Measurements from ENCODE around the gene TIMM17B.
"Not testable (repeated sequence)": the region's sequence is repeated elsewhere in the genome, so short reads cannot be mapped to it uniquely, and the experiment has no call there.

TIMM17B gene

GRCh38 chrX:48896611-48897011, 957 bp downstream of the TIMM17B start:
- DNase-seq (ENCODE audit: low read depth in 4 of 4, low spot score in 1 of 4): no peak

- DNase-seq (ENCODE audit: low read depth in 4 of 4, low spot score in 1 of 4): no peak
Measured at GRCh38 chrX:48894891-48895290, 2.7 kb downstream of the TIMM17B start.

DNA sequence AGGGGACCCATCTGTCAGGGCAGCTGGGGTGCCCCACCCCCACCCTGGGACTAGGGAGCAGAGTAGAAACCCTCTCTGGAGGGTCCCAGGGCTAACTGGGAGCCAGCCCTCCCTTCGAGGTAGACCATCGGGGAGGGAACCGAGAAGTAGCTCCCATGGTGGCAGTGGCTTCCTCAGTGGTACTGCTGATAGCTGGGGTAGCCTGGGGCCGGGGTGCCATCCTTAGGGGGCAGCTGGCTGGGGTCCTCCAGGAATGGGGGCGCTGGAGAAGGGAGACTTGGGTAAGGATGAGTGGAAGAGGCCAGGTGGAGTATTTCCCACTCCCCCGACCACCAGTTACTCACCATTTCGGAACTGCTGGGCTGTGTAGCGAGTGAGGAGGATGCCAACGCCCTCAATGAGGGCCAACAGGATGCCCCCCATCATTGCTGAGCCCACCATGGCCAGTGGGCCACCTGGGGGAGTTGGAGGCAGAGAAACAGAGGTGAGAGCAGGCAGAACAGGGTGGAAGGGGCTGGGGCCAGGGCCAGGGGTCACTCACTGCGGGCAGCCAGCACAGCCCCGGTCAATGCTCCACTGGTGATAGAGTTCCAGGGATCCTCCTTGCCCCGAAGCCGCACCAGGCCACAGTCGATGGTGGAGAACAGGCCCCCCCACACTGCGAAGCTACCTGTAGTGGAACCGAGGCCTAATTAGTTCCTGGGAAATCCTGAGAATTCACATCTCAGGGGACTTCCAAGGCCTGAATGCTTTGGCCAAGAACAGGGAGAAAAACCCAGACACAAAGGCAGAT, 3.8 kb downstream of the TIMM17B start:
- DNase-seq (ENCODE audit: low read depth in 4 of 4, low spot score in 1 of 4): no peak

GRCh38 chrX:48892896-48893295, 4.7 kb downstream of the TIMM17B start:
- no peak for DNase-seq (ENCODE audit: low read depth in 4 of 4, low spot score in 1 of 4)

DNA sequence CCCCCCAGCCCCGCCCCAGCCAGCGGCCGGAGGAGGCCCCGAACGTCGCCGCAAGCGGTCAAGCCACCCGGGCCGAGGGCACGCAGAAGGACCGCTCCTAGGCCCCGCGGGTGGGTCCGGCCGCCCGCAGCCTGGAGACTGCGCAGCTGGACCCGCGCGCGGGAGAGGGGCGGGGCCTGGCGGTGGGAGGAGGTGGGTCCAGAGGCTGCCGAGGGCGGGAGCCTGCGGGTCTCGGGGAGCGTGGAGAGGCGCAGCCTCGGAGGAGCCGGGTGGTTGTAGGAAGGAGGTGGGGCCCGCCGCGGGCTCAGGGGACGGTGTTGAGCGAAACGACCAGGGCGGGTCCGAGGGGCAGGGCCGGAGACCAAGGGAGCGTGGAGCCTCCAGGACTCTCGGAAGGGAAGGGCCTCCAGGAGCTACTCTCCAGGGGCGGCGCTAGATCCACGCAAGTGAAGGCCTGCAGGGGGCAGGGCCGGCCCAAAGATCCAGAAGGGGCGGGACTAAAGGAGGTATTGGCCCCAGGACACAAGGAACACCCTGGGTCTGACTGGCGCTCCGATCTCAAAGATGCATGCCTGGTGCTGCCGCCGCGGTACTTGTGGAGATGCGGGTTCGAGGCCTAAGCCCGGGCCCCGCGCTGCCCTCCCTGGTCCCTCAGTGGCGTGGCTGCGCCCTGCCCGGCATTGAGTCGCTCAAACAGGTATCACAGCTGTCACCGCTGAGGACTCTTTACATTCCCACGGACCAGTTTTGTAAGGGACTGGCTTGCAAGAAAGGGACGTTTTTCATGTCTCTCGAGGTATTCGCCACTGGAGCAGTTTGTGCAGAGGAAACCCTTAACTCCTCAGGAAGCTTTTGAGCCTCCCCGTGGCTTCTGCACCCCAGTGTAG, 5.9 kb downstream of the TIMM17B start:
- peak in 3 of 4 experiments; percentile 42 to 64 (median 51) for DNase-seq (ENCODE audit: low read depth in 4 of 4, low spot score in 1 of 4)

DNA sequence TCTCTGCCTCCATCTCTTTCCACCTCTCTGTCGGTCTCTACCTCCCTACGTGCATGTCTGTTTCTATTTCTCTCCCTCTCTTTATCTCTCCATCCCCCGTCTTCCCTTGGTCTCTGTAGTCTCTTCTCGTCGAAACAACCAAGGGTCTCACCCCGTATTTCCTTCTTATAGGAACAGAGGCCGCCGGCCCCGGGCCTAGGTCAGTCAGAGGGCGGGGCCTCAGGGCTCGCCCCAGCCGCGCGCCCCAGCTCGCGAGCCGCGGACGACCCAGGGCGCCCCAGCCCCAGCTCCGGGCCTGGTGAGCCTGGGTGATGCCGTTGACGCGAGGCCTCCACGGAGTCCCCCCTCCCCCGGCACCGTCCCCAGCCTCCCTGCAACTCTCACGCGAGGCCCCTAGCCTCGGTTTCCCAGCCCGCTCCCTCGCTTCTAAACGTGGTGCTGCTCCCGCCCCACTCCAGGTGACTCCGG, 6.6 kb downstream of the TIMM17B start:
- no peak for DNase-seq (ENCODE audit: low read depth in 4 of 4, low spot score in 1 of 4)

DNA sequence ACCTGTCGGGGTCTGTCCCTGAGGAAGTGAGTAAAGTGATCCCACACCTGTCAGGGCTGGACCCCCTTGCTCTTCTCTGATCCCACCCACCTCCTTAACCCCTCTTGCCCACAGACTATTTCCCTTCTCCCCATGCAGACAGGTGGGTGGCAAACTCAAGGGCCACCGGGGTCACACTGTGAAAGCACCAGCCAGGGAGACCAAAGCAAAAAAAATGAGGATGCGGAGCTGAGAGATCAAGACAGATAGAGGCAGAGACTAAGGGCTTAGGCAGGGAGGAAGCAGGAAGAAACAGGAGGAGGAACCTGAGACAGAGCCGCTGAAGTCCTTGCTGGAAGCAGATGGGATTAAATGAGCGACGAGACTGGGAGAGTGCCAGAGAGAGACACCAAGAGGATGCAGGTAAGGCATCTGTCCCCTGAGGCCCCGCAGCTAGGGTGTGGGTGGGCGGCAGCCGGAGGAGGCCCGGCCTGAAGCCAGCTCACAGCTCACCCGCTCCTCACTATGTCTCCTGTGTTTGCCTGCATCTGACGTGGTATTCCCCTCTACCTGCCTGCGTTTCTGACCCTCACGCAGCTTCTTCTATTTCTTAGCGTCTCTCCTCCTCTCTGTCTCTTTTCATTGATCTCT, 7.2 kb downstream of the TIMM17B start:
- no peak for DNase-seq (ENCODE audit: low read depth in 4 of 4, low spot score in 1 of 4)

DNA sequence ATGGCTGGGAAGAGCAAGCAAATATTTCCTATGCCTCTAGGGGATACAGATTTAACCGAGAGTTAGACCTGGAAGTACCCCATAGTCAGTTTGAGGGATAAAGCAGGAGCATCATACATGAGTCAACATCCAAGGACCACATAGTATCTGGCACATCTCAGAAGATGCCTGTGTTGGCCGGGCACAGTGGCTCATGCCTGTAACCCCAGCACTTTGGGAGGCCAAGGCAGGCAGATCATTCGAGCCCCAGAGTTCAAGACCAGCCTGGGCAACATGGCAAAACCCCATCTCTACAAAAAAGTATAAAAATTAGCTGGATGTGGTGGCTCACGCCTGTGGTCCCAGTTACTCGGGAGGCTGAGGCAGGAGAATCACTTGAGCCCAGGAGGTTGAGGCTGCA, 11.0 kb downstream of the TIMM17B start:
- DNase-seq (ENCODE audit: low read depth in 4 of 4, low spot score in 1 of 4): not testable (repeated sequence)

GRCh38 chrX:48883729-48884128, 13.8 kb downstream of the TIMM17B start:
- no peak for DNase-seq (ENCODE audit: low read depth in 4 of 4, low spot score in 1 of 4)

- DNase-seq (ENCODE audit: low read depth in 4 of 4, low spot score in 1 of 4): not testable (repeated sequence)
Measured at GRCh38 chrX:48876944-48877343, 20.6 kb downstream of the TIMM17B start.

GRCh38 chrX:48872017-48872416, 25.6 kb downstream of the TIMM17B start:
- DNase-seq (ENCODE audit: low read depth in 4 of 4, low spot score in 1 of 4): not testable (repeated sequence)

DNA sequence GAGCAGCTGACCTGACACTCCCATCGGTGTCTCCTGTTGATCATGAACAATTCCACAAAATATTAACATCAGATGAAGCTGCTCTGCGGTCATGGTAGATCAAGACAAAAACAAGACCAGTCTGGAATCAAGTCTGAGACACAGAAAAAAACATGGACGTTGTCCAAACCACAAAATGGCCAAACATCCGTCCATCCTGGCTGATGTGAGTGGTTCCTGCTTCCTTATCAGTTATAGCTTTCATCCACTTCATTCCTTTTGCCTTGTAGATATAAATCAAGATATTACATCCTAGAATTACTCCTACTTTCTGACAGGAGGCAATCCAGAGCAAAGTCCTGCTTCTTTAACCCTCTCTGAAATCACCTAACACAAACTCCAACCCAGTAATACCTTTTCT, 33.4 kb downstream of the TIMM17B start:
- no peak for DNase-seq (ENCODE audit: low read depth in 4 of 4, low spot score in 1 of 4)

GRCh38 chrX:48854898-48855297, 42.7 kb downstream of the TIMM17B start:
- no peak for DNase-seq (ENCODE audit: low read depth in 4 of 4, low spot score in 1 of 4)

DNA sequence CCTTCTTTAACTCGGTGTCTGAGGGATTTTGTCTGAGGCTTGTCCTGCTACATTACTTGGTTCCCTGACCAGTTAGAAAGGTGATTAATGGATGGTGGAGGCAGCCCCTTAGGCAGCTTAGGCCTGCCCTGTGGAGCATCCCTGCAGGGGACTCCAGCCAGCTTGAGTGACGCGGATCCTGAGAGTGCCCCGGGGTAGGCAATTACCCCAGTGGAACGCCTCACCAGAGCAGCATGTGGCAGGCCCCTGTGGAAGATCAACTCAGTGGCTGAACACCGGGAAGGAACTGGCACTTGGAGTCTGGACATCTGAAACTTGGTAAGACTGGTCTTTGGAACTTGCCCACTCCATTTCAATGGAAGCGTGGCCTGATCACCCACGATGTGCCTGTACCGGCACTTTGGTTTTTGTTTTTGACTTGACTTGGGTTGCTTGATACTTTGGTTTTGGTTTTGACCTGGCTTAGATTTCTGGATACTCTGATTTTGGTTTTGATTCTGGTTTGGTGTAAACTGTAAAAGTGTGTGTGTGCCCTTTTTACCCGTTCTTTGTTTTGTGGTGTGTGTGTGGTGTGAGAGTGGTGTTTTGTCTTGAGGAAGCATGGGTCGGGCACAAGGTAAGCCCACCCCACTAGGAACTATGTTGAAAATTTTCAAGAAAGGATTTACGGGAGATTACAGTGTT, 43.3 kb downstream of the TIMM17B start:
- DNase-seq (ENCODE audit: low read depth in 4 of 4, low spot score in 1 of 4): not testable (repeated sequence)

GRCh38 chrX:48853494-48853893, 44.1 kb downstream of the TIMM17B start:
- not testable (repeated sequence) for DNase-seq (ENCODE audit: low read depth in 4 of 4, low spot score in 1 of 4)

- DNase-seq (ENCODE audit: low read depth in 4 of 4, low spot score in 1 of 4): no peak
Measured at GRCh38 chrX:48852857-48853256, 44.7 kb downstream of the TIMM17B start.

- DNase-seq (ENCODE audit: low read depth in 4 of 4, low spot score in 1 of 4): no peak
Measured at GRCh38 chrX:48848847-48849246, 48.7 kb downstream of the TIMM17B start.
